HG02885 (cell line): ENCODE data around the gene PHF21A.

Experiments
- ATAC-seq: cut with Tn5 transposase; IDR thresholded peaks from one replicate; pipeline ENCODE4 v1.9.1; 2021; ENCODE audit warnings: mild to moderate bottlenecking; ENCODE audit not compliant: unreplicated experiment, poor library complexity

The PHF21A gene

GRCh38 chr11:45894555-45895247, 226.6 kb downstream of the PHF21A start:
- ATAC-seq, result no peak

- ATAC-seq, result no peak
These were observed 228.4 kb downstream of the PHF21A start for GRCh38 chr11:45892856-45893255.

- no peak for ATAC-seq
These were observed 230.2 kb downstream of the PHF21A start for GRCh38 chr11:45890886-45891550.

- ATAC-seq, result no peak
These were observed 231.3 kb downstream of the PHF21A start for GRCh38 chr11:45889966-45890365.

- no peak for ATAC-seq
These were observed 231.7 kb downstream of the PHF21A start for GRCh38 chr11:45889555-45889954.

- no peak for ATAC-seq
These were observed 233.7 kb downstream of the PHF21A start for GRCh38 chr11:45887587-45887986.

- ATAC-seq, result no peak
These were observed 234.3 kb downstream of the PHF21A start for GRCh38 chr11:45886816-45887520.

- ATAC-seq, result no peak
These were observed 235.1 kb downstream of the PHF21A start for GRCh38 chr11:45885921-45886721.

GRCh38 chr11:45885274-45885920, 235.9 kb downstream of the PHF21A start, which contains the start of gene MAPK8IP1:
MAPK8IP1 (plus strand) TSS chr11:45885651; CDS start chr11:45885821, 170 bp downstream.
- peak; percentile 77 for ATAC-seq

- ATAC-seq, result peak; percentile 5
These were observed 236.6 kb downstream of the PHF21A start for GRCh38 chr11:45884596-45885185.
